ENCODE measurements around the gene CXCR1.
"Not testable (repeated sequence)": the region's sequence is repeated elsewhere in the genome, so short reads cannot be mapped to it uniquely, and the experiment has no call there.

CXCR1 gene

GRCh38 chr2:218166791-218167190, at the start of gene CXCR1:
TSS of gene CXCR1 (minus strand) at chr2:218166962. CDS start at chr2:218165211, 1,751 bp downstream.
- DNase-seq (ENCODE audit: low read depth), result no peak

- DNase-seq (ENCODE audit: low read depth), result no peak
Measured at GRCh38 chr2:218216336-218216673, 49.5 kb upstream of the CXCR1 start.

- no peak for DNase-seq (ENCODE audit: low read depth)
Measured at GRCh38 chr2:218214116-218214515, 47.4 kb upstream of the CXCR1 start.

- DNase-seq (ENCODE audit: low read depth), result no peak
Measured at GRCh38 chr2:218209078-218209477, 42.3 kb upstream of the CXCR1 start.

GRCh38 chr2:218202266-218202665, 35.5 kb upstream of the CXCR1 start:
- DNase-seq (ENCODE audit: low read depth), result peak; percentile 69

GRCh38 chr2:218196974-218197373, 30.2 kb upstream of the CXCR1 start:
- no peak for DNase-seq (ENCODE audit: low read depth)

GRCh38 chr2:218194880-218195279, 28.1 kb upstream of the CXCR1 start:
- DNase-seq (ENCODE audit: low read depth), result peak; percentile 28

- DNase-seq (ENCODE audit: low read depth), result no peak
Measured at GRCh38 chr2:218193701-218194100, 26.9 kb upstream of the CXCR1 start.

GRCh38 chr2:218192902-218193430, 26.2 kb upstream of the CXCR1 start:
- DNase-seq (ENCODE audit: low read depth), result no peak

- DNase-seq (ENCODE audit: low read depth), result no peak
Measured at GRCh38 chr2:218188528-218188927, 21.8 kb upstream of the CXCR1 start.

- DNase-seq (ENCODE audit: low read depth), result peak; percentile 23
Measured at GRCh38 chr2:218187296-218188015, 20.7 kb upstream of the CXCR1 start.

- DNase-seq (ENCODE audit: low read depth), result no peak
Measured at GRCh38 chr2:218186876-218187275, 20.1 kb upstream of the CXCR1 start.

- peak; percentile 67 for DNase-seq (ENCODE audit: low read depth)
Measured at GRCh38 chr2:218186355-218186766, 19.6 kb upstream of the CXCR1 start.

- DNase-seq (ENCODE audit: low read depth), result no peak
Measured at GRCh38 chr2:218184331-218184730, 17.6 kb upstream of the CXCR1 start.

- DNase-seq (ENCODE audit: low read depth), result no peak
Measured at GRCh38 chr2:218180467-218181114, 13.8 kb upstream of the CXCR1 start.

- no peak for DNase-seq (ENCODE audit: low read depth)
Measured at GRCh38 chr2:218179782-218180181, 13.0 kb upstream of the CXCR1 start.

- DNase-seq (ENCODE audit: low read depth), result no peak
Measured at GRCh38 chr2:218172845-218173244, 6.1 kb upstream of the CXCR1 start.

GRCh38 chr2:218171744-218172143, 5.0 kb upstream of the CXCR1 start:
- DNase-seq (ENCODE audit: low read depth), result not testable (repeated sequence)

- DNase-seq (ENCODE audit: low read depth), result no peak
Measured at GRCh38 chr2:218169757-218170546, 3.2 kb upstream of the CXCR1 start.

- DNase-seq (ENCODE audit: low read depth), result peak; percentile 27
Measured at GRCh38 chr2:218168635-218169462, 2.1 kb upstream of the CXCR1 start.

- DNase-seq (ENCODE audit: low read depth), result no peak
Measured at GRCh38 chr2:218168016-218168415, 1.3 kb upstream of the CXCR1 start.

GRCh38 chr2:218162814-218163213, 3.9 kb downstream of the CXCR1 start:
- no peak for DNase-seq (ENCODE audit: low read depth)

Measured in iris pigment epithelial cell (primary cell).